ENCODE results near the gene GNPTAB.

The GNPTAB gene

DNA sequence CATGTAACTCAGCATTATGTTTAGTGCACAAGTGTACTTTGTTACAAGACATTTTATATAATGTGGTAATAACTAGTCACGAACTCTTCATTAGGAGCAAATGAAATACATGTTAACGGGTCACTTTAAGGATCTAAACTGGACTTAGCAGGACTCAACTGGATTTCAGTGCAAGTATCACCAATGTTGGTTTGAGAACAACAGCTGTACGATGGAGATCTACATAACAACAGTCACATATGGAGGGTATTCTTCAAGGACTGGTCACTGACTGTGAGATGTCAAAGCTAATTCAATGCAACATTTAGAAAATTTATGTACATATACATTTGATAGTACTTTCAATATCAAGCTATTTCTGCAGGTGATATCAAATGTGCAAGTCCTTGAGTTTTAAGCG is 69.0 kb downstream of the GNPTAB start:
- H3K9me3 ChIP-seq (ENCODE audit: severe bottlenecking): no peaks in the 10 kb centered on the region
- no peak for DNase-seq
- TF ChIP-seq, protein P1, sequence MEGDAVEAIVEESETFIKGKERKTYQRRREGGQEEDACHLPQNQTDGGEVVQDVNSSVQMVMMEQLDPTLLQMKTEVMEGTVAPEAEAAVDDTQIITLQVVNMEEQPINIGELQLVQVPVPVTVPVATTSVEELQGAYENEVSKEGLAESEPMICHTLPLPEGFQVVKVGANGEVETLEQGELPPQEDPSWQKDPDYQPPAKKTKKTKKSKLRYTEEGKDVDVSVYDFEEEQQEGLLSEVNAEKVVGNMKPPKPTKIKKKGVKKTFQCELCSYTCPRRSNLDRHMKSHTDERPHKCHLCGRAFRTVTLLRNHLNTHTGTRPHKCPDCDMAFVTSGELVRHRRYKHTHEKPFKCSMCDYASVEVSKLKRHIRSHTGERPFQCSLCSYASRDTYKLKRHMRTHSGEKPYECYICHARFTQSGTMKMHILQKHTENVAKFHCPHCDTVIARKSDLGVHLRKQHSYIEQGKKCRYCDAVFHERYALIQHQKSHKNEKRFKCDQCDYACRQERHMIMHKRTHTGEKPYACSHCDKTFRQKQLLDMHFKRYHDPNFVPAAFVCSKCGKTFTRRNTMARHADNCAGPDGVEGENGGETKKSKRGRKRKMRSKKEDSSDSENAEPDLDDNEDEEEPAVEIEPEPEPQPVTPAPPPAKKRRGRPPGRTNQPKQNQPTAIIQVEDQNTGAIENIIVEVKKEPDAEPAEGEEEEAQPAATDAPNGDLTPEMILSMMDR (IDR thresholded peaks at IDR 0.05; ENCODE audit: low read depth, low read length): no peak
- no peaks in the 10 kb centered on the region for H3K27me3 ChIP-seq (ENCODE audit: insufficient read depth, low read depth, severe bottlenecking)
- no peaks in the 10 kb centered on the region for H3K36me3 ChIP-seq
- no peak overlapping the region for H3K27ac ChIP-seq
- no peak overlapping the region for H3K4me3 ChIP-seq (ENCODE audit: low read depth, low read length)

DNA sequence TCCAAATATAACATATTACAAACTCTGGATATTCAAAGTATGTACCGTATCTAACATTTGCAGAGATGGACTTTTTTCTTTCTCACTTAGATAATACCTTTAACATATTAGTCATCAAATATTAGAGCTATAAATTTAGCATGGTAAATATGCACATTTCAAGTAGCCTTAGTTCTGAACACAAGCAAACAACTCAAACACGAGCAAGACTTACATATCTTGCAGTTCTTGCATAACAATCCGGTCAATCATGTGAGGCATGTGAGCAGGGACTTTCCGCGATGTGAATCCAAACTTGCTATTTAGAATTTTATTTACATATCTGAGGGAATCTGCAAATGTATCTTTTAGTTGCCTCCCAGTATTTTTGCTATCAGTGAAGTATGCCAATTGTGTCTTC is 69.4 kb downstream of the GNPTAB start:
- H3K4me3 ChIP-seq (ENCODE audit: low read depth, low read length): no peak overlapping the region
- DNase-seq: no peak
- TF ChIP-seq, protein P1 (IDR thresholded peaks at IDR 0.05; ENCODE audit: low read depth, low read length): no peak
- no peaks in the 10 kb centered on the region for H3K27me3 ChIP-seq (ENCODE audit: insufficient read depth, low read depth, severe bottlenecking)
- no peak overlapping the region for H3K27ac ChIP-seq
- no peaks in the 10 kb centered on the region for H3K36me3 ChIP-seq
- H3K9me3 ChIP-seq (ENCODE audit: severe bottlenecking): no peaks in the 10 kb centered on the region

DNA sequence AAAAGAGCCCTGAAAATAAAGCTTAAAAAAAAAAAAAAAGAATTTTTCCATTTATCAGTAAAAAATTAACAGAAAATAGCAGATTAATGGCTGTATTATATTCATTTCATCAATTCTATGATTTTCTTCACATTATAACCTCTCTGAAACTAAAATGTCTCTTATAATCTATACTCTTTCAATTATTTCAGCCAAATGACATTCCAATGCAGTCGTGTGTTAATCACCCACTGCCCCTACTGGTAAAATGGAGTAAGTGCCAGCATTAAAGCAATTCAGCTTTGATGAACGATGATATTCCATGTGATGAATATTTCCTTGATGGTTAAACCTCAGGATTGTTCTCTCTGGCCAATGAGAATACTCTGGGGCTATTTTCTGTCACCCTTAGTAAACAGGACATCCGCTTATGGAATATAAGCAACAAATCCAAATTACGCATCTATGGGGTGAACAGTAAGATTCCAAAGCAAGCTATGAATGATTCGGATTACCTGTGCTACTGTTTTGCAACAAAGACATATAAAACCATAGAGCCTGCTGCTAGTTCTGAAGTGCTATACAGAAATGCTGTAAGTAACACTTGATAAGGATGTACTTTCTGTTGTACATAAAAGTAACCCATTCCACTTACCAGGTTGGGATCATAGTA is 71.2 kb downstream of the GNPTAB start:
- H3K27ac ChIP-seq: no peak overlapping the region
- H3K27me3 ChIP-seq (ENCODE audit: insufficient read depth, low read depth, severe bottlenecking): no peaks in the 10 kb centered on the region
- no peaks in the 10 kb centered on the region for H3K9me3 ChIP-seq (ENCODE audit: severe bottlenecking)
- H3K4me3 ChIP-seq (ENCODE audit: low read depth, low read length): no peak overlapping the region
- H3K36me3 ChIP-seq: no peaks in the 10 kb centered on the region
- DNase-seq: no peak
- TF ChIP-seq, protein P1 (IDR thresholded peaks at IDR 0.05; ENCODE audit: low read depth, low read length): peak; percentile 44; the same call in 1 of the 2 replicates

DNA sequence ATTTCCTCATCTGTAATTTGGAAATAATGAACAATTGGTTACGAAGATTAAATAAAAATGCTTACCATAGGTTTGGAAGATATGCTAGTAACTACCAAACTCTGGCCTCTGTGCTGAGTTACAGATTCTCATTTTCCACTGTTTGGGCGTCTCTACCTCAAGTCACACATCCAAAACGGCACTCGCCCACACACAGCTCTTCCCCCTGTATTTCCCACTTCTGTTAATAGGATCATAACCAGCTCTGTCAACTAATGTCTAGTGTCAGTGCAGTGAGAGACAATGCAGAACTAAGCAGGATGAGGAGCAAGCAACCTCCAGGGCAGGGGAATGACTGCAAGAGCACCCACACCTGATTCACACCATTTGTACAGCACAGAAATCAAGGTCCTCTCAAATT is 80.6 kb downstream of the GNPTAB start:
- H3K4me3 ChIP-seq (ENCODE audit: low read depth, low read length): no peak overlapping the region
- H3K9me3 ChIP-seq (ENCODE audit: severe bottlenecking): no peaks in the 10 kb centered on the region
- no peaks in the 10 kb centered on the region for H3K27me3 ChIP-seq (ENCODE audit: insufficient read depth, low read depth, severe bottlenecking)
- no peak for DNase-seq
- TF ChIP-seq, protein P1 (IDR thresholded peaks at IDR 0.05; ENCODE audit: low read depth, low read length): no peak
- H3K27ac ChIP-seq: no peak overlapping the region
- no peaks in the 10 kb centered on the region; the same call in 1 of the 2 replicates for H3K36me3 ChIP-seq

DNA sequence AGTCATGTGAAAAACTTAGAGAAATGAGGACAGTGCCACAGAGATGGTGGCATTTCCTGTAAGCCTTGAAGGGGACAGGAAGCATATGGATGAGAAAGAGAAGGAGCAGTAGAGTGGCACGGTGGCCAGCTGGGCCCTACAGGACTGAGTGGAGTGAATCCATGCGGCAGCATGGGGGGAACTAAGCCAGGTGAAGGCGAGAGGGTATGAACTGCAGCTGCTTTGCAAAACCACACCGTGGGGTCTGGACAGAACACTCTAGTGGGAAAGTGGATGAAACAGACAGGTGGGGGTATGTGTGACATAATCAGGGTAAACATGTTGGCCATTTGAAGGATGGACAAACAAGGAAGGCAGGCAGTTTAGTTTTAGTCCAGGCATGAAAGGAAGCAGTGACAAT is 81.1 kb downstream of the GNPTAB start:
- no peak overlapping the region for H3K4me3 ChIP-seq (ENCODE audit: low read depth, low read length)
- no peaks in the 10 kb centered on the region for H3K27me3 ChIP-seq (ENCODE audit: insufficient read depth, low read depth, severe bottlenecking)
- TF ChIP-seq, protein P1 (IDR thresholded peaks at IDR 0.05; ENCODE audit: low read depth, low read length): no peak
- no peaks in the 10 kb centered on the region for H3K9me3 ChIP-seq (ENCODE audit: severe bottlenecking)
- no peak overlapping the region for H3K27ac ChIP-seq
- H3K36me3 ChIP-seq: no peaks in the 10 kb centered on the region; the same call in 1 of the 2 replicates
- DNase-seq: no peak

DNA sequence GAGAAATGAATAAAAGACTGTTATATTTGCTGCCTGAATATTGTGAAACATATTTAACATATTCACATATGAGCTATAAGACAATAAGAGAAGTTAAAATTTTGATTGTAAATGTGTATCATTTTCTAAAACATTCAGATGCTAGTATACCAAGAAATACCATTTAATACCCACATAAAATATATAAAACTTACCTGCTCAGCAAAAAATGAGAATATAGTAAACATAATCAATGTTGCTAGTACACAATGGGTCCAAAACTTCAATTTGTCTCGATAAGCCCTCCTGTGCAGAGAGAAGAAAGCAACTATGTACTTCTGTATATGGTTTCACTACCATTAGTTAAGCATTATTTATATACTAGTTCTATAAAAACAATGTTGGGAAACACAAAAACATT is 81.9 kb downstream of the GNPTAB start:
- peaks cover 4% of the 10 kb centered on the region; the same call in 1 of the 2 replicates for H3K36me3 ChIP-seq
- no peak for DNase-seq

More for the DNA sequence above, 81.9 kb downstream of the GNPTAB start:
- Histone ChIP-seq H3K27ac (no peak overlapping the region), H3K27me3 (ENCODE audit: insufficient read depth, low read depth, severe bottlenecking) (no peaks in the 10 kb centered on the region), H3K4me3 (ENCODE audit: low read depth, low read length) (no peak overlapping the region), H3K9me3 (ENCODE audit: severe bottlenecking) (no peaks in the 10 kb centered on the region)
- TF ChIP-seq, protein P1 (IDR thresholded peaks at IDR 0.05; ENCODE audit: low read depth, low read length): no peak

All from WERI-Rb-1 (cell line).